ENCODE data around the gene PLCL1. TPM values are rescaled to one million over a fixed set of nuclear protein-coding genes. Genes with fewer than 3 reads are reported as not detected.

The PLCL1 gene
- total RNA-seq, 2 donors from 2014 or later, result 25.6 to 26.2 TPM

DNA sequence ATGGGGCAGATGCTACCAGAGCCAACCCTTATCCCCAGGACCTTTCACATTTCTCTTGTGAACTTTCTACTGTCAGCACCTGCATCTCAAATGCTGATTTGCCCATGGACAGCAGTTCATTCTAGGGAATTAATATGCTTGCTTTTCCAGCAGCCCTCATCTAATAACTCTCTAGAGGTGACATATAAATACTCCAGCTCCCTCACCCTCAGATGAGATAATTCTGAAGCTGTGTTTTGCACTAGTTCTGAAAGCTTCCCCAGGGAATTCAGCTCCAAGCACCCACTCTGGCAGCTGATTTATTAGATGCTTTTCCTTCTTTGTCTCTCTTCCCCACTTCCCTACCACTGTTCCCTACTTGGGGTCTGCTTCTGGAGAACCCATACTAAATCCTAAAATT, 62.1 kb downstream of the PLCL1 start:
- Histone ChIP-seq H3K9me3 (no peaks in the 10 kb centered on the region), H3K4me1 (ENCODE audit: control insufficient read depth in 1 of 2, low read depth in 2 of 2) (peaks cover 13 to 36% of the 10 kb centered on the region in 2 donors), H3K4me3 (no peak overlapping the region), H3K27ac (no peak overlapping the region), H3K27me3 (replicated peaks; ENCODE audit: insufficient read depth) (no peaks in the 10 kb centered on the region), H3K36me3 (no peaks in the 10 kb centered on the region)
- DNase-seq (ENCODE audit: low spot score) (no peak), ATAC-seq (ENCODE audit: insufficient number of reproducible peaks, low FRiP score, low read depth) (no peak)
- TF ChIP-seq, protein P1, sequence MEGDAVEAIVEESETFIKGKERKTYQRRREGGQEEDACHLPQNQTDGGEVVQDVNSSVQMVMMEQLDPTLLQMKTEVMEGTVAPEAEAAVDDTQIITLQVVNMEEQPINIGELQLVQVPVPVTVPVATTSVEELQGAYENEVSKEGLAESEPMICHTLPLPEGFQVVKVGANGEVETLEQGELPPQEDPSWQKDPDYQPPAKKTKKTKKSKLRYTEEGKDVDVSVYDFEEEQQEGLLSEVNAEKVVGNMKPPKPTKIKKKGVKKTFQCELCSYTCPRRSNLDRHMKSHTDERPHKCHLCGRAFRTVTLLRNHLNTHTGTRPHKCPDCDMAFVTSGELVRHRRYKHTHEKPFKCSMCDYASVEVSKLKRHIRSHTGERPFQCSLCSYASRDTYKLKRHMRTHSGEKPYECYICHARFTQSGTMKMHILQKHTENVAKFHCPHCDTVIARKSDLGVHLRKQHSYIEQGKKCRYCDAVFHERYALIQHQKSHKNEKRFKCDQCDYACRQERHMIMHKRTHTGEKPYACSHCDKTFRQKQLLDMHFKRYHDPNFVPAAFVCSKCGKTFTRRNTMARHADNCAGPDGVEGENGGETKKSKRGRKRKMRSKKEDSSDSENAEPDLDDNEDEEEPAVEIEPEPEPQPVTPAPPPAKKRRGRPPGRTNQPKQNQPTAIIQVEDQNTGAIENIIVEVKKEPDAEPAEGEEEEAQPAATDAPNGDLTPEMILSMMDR (IDR thresholded peaks at IDR 0.05), result no peak

DNA sequence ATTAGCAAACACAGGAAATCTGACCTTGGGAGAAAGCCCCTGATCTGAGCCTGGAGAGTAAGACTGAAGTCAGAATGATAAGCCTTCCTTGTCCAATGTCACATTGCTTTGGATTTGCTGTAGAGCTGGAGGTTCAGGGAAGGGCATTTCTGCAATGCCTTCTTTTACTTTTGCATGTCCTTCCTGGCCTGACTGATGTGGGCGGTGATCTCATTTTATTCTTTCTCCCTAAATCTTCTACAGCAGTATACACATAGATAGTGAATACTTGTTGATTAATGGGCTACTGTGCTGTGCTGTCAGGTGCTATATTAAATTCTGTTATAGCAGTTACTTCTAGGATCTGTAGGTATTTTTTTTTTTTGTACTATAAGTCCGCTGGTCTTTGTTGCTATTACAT, 62.6 kb downstream of the PLCL1 start:
- TF ChIP-seq, protein P1 (IDR thresholded peaks at IDR 0.05), result no peak
- H3K36me3 ChIP-seq, result no peaks in the 10 kb centered on the region
- no peak overlapping the region for H3K4me3 ChIP-seq
- no peak overlapping the region for H3K27ac ChIP-seq
- no peaks in the 10 kb centered on the region for H3K27me3 ChIP-seq (replicated peaks; ENCODE audit: insufficient read depth)
- no peak for ATAC-seq (ENCODE audit: insufficient number of reproducible peaks, low FRiP score, low read depth)
- no peaks in the 10 kb centered on the region for H3K9me3 ChIP-seq
- DNase-seq (ENCODE audit: low spot score), result no peak
- H3K4me1 ChIP-seq (ENCODE audit: control insufficient read depth in 1 of 2, low read depth in 2 of 2), result peaks cover 14 to 42% of the 10 kb centered on the region in 2 donors

DNA sequence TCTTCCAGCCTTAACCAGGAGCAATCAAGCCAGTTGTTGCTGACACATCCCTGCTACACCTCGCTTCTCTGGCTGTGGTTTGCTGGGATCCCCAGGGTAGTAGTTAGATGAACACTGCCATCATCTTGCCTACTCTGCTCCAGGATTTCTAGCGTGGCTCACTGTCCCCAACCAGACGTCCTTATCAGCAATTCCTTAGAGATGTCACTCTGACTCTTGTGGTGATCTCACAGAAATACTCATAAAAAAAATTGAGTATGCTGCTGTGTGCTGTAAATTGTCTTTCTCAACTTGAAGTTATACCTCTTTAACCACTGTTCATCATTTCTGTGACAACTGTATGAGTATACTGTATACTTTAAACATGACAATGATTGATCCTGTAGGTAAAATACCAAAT, 63.2 kb downstream of the PLCL1 start:
- no peak overlapping the region for H3K4me3 ChIP-seq
- DNase-seq (ENCODE audit: low spot score) (no peak), ATAC-seq (ENCODE audit: insufficient number of reproducible peaks, low FRiP score, low read depth) (no peak)
- no peaks in the 10 kb centered on the region for H3K9me3 ChIP-seq
- H3K4me1 ChIP-seq (ENCODE audit: control insufficient read depth in 1 of 2, low read depth in 2 of 2), result peaks cover 17 to 42% of the 10 kb centered on the region in 2 donors
- no peaks in the 10 kb centered on the region for H3K36me3 ChIP-seq
- TF ChIP-seq, protein P1 (IDR thresholded peaks at IDR 0.05), result no peak
- H3K27ac ChIP-seq, result no peak overlapping the region
- no peaks in the 10 kb centered on the region for H3K27me3 ChIP-seq (replicated peaks; ENCODE audit: insufficient read depth)

DNA sequence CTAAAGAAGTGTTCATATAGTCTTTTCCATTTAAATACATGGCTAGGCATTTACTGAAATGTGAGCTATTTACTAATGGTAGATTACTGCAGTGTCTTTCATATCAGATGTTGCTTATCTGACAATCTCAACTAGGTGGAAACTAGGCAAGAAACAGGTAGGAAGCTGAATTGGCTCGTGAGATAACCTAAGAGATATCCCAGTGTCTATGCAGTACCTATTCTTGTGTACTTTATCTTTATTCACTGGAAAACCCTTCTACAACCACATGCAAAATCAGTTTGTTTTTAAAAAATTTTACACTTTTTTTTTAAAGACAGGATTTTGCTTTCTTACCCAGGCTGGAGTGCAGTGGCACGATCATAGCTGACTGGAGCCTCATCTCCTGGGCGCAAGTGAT, 63.8 kb downstream of the PLCL1 start:
- H3K9me3 ChIP-seq, result no peaks in the 10 kb centered on the region
- TF ChIP-seq, protein P1 (IDR thresholded peaks at IDR 0.05), result no peak
- H3K27me3 ChIP-seq (replicated peaks; ENCODE audit: insufficient read depth), result no peaks in the 10 kb centered on the region
- peaks cover 17 to 44% of the 10 kb centered on the region in 2 donors for H3K4me1 ChIP-seq (ENCODE audit: control insufficient read depth in 1 of 2, low read depth in 2 of 2)
- no peak for DNase-seq (ENCODE audit: low spot score)
- H3K27ac ChIP-seq, result no peak overlapping the region
- no peak for ATAC-seq (ENCODE audit: insufficient number of reproducible peaks, low FRiP score, low read depth)
- H3K36me3 ChIP-seq, result no peaks in the 10 kb centered on the region
- H3K4me3 ChIP-seq, result no peak overlapping the region

DNA sequence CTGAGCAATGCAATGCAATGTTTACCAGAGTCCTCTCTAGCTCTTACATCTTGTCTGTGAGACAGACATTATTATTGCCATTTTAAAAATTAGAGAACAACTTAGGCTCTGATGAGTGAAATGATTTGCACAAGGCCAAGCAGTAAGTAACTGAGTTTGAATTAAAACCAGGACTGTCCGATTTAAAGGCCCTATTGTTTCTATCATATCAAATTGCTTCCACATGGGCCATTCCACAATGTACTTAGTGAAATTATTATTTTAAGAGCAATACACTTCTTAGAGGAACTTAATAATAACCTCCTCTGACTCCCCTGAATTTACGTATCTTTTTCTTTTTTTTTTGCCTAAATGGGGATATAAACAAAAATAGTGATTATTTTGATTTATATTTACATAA, 64.6 kb downstream of the PLCL1 start:
- DNase-seq (ENCODE audit: low spot score), result no peak
- Histone ChIP-seq H3K27me3 (replicated peaks; ENCODE audit: insufficient read depth) (no peaks in the 10 kb centered on the region), H3K9me3 (no peaks in the 10 kb centered on the region), H3K4me3 (no peak overlapping the region), H3K27ac (no peak overlapping the region), H3K4me1 (ENCODE audit: control insufficient read depth in 1 of 2, low read depth in 2 of 2) (peaks cover 17 to 47% of the 10 kb centered on the region in 2 donors), H3K36me3 (no peaks in the 10 kb centered on the region)
- no peak for ATAC-seq (ENCODE audit: insufficient number of reproducible peaks, low FRiP score, low read depth)
- TF ChIP-seq, protein P1 (IDR thresholded peaks at IDR 0.05), result no peak
